HG03060 (cell line): ENCODE results near the gene TNS3.

Experiments used
- ATAC-seq: cut with Tn5 transposase; IDR thresholded peaks from one replicate; pipeline ENCODE4 v1.9.1; 2021; ENCODE audit warnings: low read depth, moderate number of reproducible peaks; ENCODE audit not compliant: unreplicated experiment

The TNS3 gene

GRCh38 chr7:47529405-47529804, 52.5 kb downstream of the TNS3 start:
- no peak for ATAC-seq

GRCh38 chr7:47528471-47528870, 53.4 kb downstream of the TNS3 start:
- ATAC-seq, result no peak

GRCh38 chr7:47526466-47526865, 55.4 kb downstream of the TNS3 start:
- no peak for ATAC-seq

GRCh38 chr7:47525066-47525623, 56.8 kb downstream of the TNS3 start:
- no peak for ATAC-seq

- ATAC-seq, result no peak
Observed at GRCh38 chr7:47523401-47523800, 58.5 kb downstream of the TNS3 start.

- ATAC-seq, result no peak
Observed at GRCh38 chr7:47521816-47522561, 59.9 kb downstream of the TNS3 start.

- no peak for ATAC-seq
Observed at GRCh38 chr7:47521011-47521795, 60.7 kb downstream of the TNS3 start.

- ATAC-seq, result no peak
Observed at GRCh38 chr7:47520406-47520805, 61.5 kb downstream of the TNS3 start.

GRCh38 chr7:47518827-47519226, 63.1 kb downstream of the TNS3 start:
- no peak for ATAC-seq

- no peak for ATAC-seq
Observed at GRCh38 chr7:47517821-47518480, 64.0 kb downstream of the TNS3 start.

GRCh38 chr7:47516985-47517600, 64.8 kb downstream of the TNS3 start:
- no peak for ATAC-seq

- ATAC-seq, result no peak
Observed at GRCh38 chr7:47516386-47516785, 65.5 kb downstream of the TNS3 start.

GRCh38 chr7:47515305-47515834, 66.5 kb downstream of the TNS3 start:
- no peak for ATAC-seq

GRCh38 chr7:47514818-47515217, 67.1 kb downstream of the TNS3 start:
- no peak for ATAC-seq

GRCh38 chr7:47514367-47514766, 67.5 kb downstream of the TNS3 start:
- no peak for ATAC-seq

- no peak for ATAC-seq
Observed at GRCh38 chr7:47513741-47514241, 68.1 kb downstream of the TNS3 start.

- ATAC-seq, result no peak
Observed at GRCh38 chr7:47512481-47513176, 69.3 kb downstream of the TNS3 start.

- ATAC-seq, result no peak
Observed at GRCh38 chr7:47511699-47512370, 70.1 kb downstream of the TNS3 start.

- ATAC-seq, result no peak
Observed at GRCh38 chr7:47510786-47511185, 71.1 kb downstream of the TNS3 start.
